HEK293 (cell line): Measurements from ENCODE around the gene CBFA2T2.

Source experiments
- CTCF ChIA-PET: fragments of 350-600 bp; formaldehyde crosslinking; extraction: SDS; loops from one replicate; lab custom pipeline; 2021; ENCODE audit warnings: antibody characterized with exemption; lab: Yijun Ruan, JAX
- POLR2A ChIA-PET: fragments of 300-600 bp; formaldehyde crosslinking; extraction: SDS; loops from one replicate; lab custom pipeline; 2020; ENCODE audit warnings: antibody characterized with exemption, inconsistent platforms; lab: Yijun Ruan, JAX
- H3K27ac ChIP-seq: fragments of 200-500 bp; sonication (Bioruptor generic); 2 replicates; pipeline ENCODE4 v1.5.1; 2014; ENCODE audit warnings: low read depth, low read length, control low read depth, inconsistent platforms; ENCODE audit errors: extremely low read depth
- H3K36me3 ChIP-seq, 2 experiments: fragments of 200-500 bp in 1 of 2; sonication (Bioruptor generic) in 1 of 2; 1 replicate in 1 of 2; 2 replicates in 1 of 2; pipeline ENCODE4 v1.5.1; 2014 to 2017; ENCODE audit warnings: inconsistent platforms in 2 of 2, low read length in 2 of 2; ENCODE audit not compliant: control insufficient read depth in 2 of 2, insufficient read depth in 1 of 2
- H3K4me1 ChIP-seq: fragments of 200-500 bp; sonication (Bioruptor generic); 2 replicates; pipeline ENCODE4 v1.5.1; 2014; ENCODE audit warnings: mild to moderate bottlenecking, low read length, inconsistent platforms; ENCODE audit not compliant: control insufficient read depth, insufficient read depth
- H3K4me3 ChIP-seq: 2 replicates; pipeline ENCODE4 v1.5.1; 2011; ENCODE audit warnings: low read depth, mild to moderate bottlenecking, control low read depth, low read length, moderate library complexity
- H3K9me3 ChIP-seq: fragments of 200-500 bp; sonication (Bioruptor generic); 2 replicates; pipeline ENCODE4 v1.5.1; 2014; ENCODE audit warnings: low read depth, low read length, inconsistent platforms; ENCODE audit not compliant: control insufficient read depth, insufficient read depth
- KLF1 ChIP-seq: fragments of 450-650 bp; formaldehyde crosslinking; IDR thresholded peaks from 2 replicates; pipeline ENCODE4 v1.5.1; 2016; ENCODE audit warnings: missing biosample characterization, missing genetic modification characterization
- KLF16 ChIP-seq: fragments of 450-650 bp; formaldehyde crosslinking; IDR thresholded peaks from 2 replicates; pipeline ENCODE4 v1.5.1; 2017; ENCODE audit warnings: missing biosample characterization, missing genetic modification characterization
- ZBTB48 ChIP-seq: fragments of 450-650 bp; formaldehyde crosslinking; IDR thresholded peaks from 2 replicates; pipeline ENCODE4 v1.5.1; 2016; ENCODE audit warnings: missing biosample characterization, missing genetic modification characterization
- ZFP3 ChIP-seq: fragments of 450-650 bp; formaldehyde crosslinking; IDR thresholded peaks from 2 replicates; pipeline ENCODE4 v1.5.1; 2016; ENCODE audit warnings: low read depth, missing biosample characterization, missing genetic modification characterization
- ZNF140 ChIP-seq: fragments of 450-650 bp; formaldehyde crosslinking; IDR thresholded peaks from 2 replicates; pipeline ENCODE4 v1.5.1; 2016; ENCODE audit warnings: missing biosample characterization, missing genetic modification characterization
- ZNF174 ChIP-seq: fragments of 450-650 bp; formaldehyde crosslinking; IDR thresholded peaks from 2 replicates; pipeline ENCODE4 v1.5.0; 2017; ENCODE audit warnings: missing biosample characterization, mild to moderate bottlenecking, missing genetic modification characterization
- ZNF202 ChIP-seq: fragments of 450-650 bp; formaldehyde crosslinking; IDR thresholded peaks from 2 replicates; pipeline ENCODE4 v1.5.1; 2016; ENCODE audit warnings: missing biosample characterization, missing genetic modification characterization, borderline replicate concordance
- ZNF514 ChIP-seq: fragments of 450-650 bp; formaldehyde crosslinking; IDR thresholded peaks from 2 replicates; pipeline ENCODE4 v1.5.1; 2016; ENCODE audit warnings: missing biosample characterization, missing genetic modification characterization
- ZNF544 ChIP-seq: fragments of 450-650 bp; formaldehyde crosslinking; IDR thresholded peaks from 2 replicates; pipeline ENCODE4 v1.5.0; 2017; ENCODE audit warnings: missing biosample characterization, missing genetic modification characterization
- TF ChIP-seq, protein P1 (sequence below): fragments of 450-650 bp; formaldehyde crosslinking; IDR thresholded peaks from 2 replicates; pipeline ENCODE4 v1.5.1; 2016; ENCODE audit warnings: missing biosample characterization, missing genetic modification characterization
- TF ChIP-seq, protein P2 (sequence below): fragments of 450-650 bp; formaldehyde crosslinking; IDR thresholded peaks from 2 replicates; pipeline ENCODE4 v1.5.1; 2017; ENCODE audit warnings: missing biosample characterization, missing genetic modification characterization
- TF ChIP-seq, protein P3 (sequence below): fragments of 450-650 bp; formaldehyde crosslinking; conservative IDR thresholded peaks from 2 replicates; pipeline ENCODE4 v1.5.1; 2016; ENCODE audit warnings: low read depth, missing biosample characterization, missing genetic modification characterization
- TF ChIP-seq, protein P4 (sequence below): fragments of 450-650 bp; formaldehyde crosslinking; IDR thresholded peaks from 2 replicates; pipeline ENCODE4; 2016; ENCODE audit warnings: missing biosample characterization, missing genetic modification characterization
- TF ChIP-seq, protein P5 (sequence below): fragments of 450-650 bp; formaldehyde crosslinking; IDR thresholded peaks from 2 replicates; pipeline ENCODE4 v1.5.1; 2016; ENCODE audit warnings: missing biosample characterization, missing genetic modification characterization
- TF ChIP-seq, protein P6 (sequence below): fragments of 450-650 bp; formaldehyde crosslinking; IDR thresholded peaks from 2 replicates; pipeline ENCODE4 v1.5.1; 2016; ENCODE audit warnings: missing biosample characterization, missing genetic modification characterization

The CBFA2T2 gene

DNA sequence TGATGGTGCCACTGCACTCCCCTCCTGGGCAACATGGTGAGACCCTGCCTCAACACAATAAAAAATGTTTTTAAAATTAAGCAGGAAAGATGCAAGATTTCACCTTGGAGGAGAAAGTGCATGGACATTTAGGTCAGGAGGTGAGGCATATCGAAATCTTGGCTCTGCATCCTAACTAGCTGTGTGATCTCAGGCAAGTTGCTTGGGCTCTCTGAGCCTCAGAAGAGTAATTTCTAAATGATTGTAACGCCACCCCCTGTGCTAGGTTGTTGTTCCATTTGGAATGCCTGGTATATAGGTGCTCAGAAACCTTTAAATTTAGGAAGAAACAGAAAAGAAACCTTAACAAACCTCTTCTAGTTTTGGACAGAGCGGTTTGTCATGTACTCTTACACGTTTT lies 136.3 kb downstream of the CBFA2T2 start (continued):
- no peak for TF ChIP-seq ZFP3 (tag by site-specific recombination)
- TF ChIP-seq, protein P1, sequence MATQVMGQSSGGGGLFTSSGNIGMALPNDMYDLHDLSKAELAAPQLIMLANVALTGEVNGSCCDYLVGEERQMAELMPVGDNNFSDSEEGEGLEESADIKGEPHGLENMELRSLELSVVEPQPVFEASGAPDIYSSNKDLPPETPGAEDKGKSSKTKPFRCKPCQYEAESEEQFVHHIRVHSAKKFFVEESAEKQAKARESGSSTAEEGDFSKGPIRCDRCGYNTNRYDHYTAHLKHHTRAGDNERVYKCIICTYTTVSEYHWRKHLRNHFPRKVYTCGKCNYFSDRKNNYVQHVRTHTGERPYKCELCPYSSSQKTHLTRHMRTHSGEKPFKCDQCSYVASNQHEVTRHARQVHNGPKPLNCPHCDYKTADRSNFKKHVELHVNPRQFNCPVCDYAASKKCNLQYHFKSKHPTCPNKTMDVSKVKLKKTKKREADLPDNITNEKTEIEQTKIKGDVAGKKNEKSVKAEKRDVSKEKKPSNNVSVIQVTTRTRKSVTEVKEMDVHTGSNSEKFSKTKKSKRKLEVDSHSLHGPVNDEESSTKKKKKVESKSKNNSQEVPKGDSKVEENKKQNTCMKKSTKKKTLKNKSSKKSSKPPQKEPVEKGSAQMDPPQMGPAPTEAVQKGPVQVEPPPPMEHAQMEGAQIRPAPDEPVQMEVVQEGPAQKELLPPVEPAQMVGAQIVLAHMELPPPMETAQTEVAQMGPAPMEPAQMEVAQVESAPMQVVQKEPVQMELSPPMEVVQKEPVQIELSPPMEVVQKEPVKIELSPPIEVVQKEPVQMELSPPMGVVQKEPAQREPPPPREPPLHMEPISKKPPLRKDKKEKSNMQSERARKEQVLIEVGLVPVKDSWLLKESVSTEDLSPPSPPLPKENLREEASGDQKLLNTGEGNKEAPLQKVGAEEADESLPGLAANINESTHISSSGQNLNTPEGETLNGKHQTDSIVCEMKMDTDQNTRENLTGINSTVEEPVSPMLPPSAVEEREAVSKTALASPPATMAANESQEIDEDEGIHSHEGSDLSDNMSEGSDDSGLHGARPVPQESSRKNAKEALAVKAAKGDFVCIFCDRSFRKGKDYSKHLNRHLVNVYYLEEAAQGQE (tag by site-specific recombination): no peak
- TF ChIP-seq KLF1 (tag by site-specific recombination): no peak
- TF ChIP-seq, protein P2, sequence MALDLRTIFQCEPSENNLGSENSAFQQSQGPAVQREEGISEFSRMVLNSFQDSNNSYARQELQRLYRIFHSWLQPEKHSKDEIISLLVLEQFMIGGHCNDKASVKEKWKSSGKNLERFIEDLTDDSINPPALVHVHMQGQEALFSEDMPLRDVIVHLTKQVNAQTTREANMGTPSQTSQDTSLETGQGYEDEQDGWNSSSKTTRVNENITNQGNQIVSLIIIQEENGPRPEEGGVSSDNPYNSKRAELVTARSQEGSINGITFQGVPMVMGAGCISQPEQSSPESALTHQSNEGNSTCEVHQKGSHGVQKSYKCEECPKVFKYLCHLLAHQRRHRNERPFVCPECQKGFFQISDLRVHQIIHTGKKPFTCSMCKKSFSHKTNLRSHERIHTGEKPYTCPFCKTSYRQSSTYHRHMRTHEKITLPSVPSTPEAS: no peak
- TF ChIP-seq ZNF140 (tag by site-specific recombination): no peak
- TF ChIP-seq, protein P3, sequence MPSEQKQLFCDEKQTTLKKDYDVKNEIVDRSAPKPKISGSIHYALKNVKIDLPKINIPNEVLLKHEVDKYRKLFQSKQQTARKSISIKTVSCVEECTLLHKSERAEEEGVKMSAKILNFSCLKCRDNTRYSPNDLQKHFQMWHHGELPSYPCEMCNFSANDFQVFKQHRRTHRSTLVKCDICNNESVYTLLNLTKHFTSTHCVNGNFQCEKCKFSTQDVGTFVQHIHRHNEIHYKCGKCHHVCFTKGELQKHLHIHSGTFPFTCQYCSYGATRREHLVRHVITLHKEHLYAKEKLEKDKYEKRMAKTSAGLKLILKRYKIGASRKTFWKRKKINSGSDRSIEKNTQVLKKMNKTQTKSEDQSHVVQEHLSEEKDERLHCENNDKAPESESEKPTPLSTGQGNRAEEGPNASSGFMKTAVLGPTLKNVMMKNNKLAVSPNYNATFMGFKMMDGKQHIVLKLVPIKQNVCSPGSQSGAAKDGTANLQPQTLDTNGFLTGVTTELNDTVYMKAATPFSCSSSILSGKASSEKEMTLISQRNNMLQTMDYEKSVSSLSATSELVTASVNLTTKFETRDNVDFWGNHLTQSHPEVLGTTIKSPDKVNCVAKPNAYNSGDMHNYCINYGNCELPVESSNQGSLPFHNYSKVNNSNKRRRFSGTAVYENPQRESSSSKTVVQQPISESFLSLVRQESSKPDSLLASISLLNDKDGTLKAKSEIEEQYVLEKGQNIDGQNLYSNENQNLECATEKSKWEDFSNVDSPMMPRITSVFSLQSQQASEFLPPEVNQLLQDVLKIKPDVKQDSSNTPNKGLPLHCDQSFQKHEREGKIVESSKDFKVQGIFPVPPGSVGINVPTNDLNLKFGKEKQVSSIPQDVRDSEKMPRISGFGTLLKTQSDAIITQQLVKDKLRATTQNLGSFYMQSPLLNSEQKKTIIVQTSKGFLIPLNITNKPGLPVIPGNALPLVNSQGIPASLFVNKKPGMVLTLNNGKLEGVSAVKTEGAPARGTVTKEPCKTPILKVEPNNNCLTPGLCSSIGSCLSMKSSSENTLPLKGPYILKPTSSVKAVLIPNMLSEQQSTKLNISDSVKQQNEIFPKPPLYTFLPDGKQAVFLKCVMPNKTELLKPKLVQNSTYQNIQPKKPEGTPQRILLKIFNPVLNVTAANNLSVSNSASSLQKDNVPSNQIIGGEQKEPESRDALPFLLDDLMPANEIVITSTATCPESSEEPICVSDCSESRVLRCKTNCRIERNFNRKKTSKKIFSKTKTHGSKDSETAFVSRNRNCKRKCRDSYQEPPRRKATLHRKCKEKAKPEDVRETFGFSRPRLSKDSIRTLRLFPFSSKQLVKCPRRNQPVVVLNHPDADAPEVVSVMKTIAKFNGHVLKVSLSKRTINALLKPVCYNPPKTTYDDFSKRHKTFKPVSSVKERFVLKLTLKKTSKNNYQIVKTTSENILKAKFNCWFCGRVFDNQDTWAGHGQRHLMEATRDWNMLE (tag by site-specific recombination): no peak
- no peak for TF ChIP-seq ZBTB48 (tag by site-specific recombination)

DNA sequence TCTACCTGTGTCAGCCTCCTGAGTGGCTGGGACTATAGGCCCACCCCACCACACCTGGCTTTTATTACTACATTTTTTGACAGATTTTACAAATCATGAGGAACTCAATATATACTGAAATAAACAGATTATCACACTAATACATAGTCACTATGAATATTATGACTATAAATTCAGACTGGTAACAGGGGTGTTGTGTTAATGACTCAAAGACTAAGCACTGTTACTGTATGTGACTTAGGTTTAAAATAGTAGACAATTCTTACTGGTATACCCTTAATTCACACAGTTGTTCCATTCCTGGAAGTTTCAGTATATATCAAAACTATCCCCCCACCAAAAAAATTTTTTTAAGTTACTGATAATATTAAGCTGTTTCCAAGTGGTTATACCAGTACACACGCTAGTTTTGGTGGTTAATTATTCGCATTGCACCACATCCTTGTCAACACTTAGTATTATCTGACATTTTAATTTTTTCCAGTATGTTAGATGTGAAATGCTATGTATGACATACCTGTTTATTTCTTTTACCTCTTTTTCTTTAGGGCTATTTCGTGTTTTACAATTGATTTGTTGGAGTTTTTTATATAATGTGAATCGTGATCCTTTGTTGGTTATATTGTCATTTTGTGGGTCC lies 137.8 kb downstream of the CBFA2T2 start:
- H3K4me1 ChIP-seq: no peaks in the 10 kb centered on the region
- H3K4me3 ChIP-seq: no peak overlapping the region
- no peak for TF ChIP-seq ZNF544 (tag by site-specific recombination)
- TF ChIP-seq, protein P4, sequence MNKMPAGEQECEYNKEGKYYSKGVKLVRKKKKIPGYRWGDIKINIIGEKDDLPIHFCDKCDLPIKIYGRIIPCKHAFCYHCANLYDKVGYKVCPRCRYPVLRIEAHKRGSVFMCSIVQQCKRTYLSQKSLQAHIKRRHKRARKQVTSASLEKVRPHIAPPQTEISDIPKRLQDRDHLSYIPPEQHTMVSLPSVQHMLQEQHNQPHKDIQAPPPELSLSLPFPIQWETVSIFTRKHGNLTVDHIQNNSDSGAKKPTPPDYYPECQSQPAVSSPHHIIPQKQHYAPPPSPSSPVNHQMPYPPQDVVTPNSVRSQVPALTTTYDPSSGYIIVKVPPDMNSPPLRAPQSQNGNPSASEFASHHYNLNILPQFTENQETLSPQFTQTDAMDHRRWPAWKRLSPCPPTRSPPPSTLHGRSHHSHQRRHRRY: no peak
- TF ChIP-seq KLF16 (tag by site-specific recombination): no peak
- no peak for TF ChIP-seq ZNF174
- TF ChIP-seq, protein P5, sequence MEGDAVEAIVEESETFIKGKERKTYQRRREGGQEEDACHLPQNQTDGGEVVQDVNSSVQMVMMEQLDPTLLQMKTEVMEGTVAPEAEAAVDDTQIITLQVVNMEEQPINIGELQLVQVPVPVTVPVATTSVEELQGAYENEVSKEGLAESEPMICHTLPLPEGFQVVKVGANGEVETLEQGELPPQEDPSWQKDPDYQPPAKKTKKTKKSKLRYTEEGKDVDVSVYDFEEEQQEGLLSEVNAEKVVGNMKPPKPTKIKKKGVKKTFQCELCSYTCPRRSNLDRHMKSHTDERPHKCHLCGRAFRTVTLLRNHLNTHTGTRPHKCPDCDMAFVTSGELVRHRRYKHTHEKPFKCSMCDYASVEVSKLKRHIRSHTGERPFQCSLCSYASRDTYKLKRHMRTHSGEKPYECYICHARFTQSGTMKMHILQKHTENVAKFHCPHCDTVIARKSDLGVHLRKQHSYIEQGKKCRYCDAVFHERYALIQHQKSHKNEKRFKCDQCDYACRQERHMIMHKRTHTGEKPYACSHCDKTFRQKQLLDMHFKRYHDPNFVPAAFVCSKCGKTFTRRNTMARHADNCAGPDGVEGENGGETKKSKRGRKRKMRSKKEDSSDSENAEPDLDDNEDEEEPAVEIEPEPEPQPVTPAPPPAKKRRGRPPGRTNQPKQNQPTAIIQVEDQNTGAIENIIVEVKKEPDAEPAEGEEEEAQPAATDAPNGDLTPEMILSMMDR (tag by site-specific recombination): no peak
- TF ChIP-seq ZNF202 (tag by site-specific recombination): no peak
- TF ChIP-seq, protein P6, sequence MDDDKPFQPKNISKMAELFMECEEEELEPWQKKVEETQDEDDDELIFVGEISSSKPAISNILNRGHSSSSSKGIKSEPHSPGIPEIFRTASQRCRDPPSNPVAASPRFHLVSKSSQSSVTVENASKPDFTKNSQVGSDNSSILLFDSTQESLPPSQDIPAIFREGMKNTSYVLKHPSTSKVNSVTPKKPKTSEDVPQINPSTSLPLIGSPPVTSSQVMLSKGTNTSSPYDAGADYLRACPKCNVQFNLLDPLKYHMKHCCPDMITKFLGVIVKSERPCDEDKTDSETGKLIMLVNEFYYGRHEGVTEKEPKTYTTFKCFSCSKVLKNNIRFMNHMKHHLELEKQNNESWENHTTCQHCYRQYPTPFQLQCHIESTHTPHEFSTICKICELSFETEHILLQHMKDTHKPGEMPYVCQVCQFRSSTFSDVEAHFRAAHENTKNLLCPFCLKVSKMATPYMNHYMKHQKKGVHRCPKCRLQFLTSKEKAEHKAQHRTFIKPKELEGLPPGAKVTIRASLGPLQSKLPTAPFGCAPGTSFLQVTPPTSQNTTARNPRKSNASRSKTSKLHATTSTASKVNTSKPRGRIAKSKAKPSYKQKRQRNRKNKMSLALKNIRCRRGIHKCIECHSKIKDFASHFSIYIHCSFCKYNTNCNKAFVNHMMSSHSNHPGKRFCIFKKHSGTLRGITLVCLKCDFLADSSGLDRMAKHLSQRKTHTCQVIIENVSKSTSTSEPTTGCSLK (tag by site-specific recombination): no peak
- TF ChIP-seq ZNF514 (tag by site-specific recombination): no peak
- CTCF ChIA-PET: no interaction called here
- peaks cover 9 to 85% of the 10 kb centered on the region in 2 experiments; a peak in 2 of 3 replicates for H3K36me3 ChIP-seq
- POLR2A ChIA-PET: no interaction called here
- H3K9me3 ChIP-seq: no peaks in the 10 kb centered on the region
- no peak overlapping the region for H3K27ac ChIP-seq
